ENCODE data around the gene SDR42E2.

- TF ChIP-seq CTCF (IDR thresholded peaks at IDR 0.05 in 4 of 5, conservative IDR thresholded peaks at IDR 0.05 in 1 of 5) (no peak), POLR2A (IDR thresholded peaks at IDR 0.05) (no peak)
These were observed 21.0 kb downstream of the SDR42E2 start for GRCh38 chr16:22183335-22183734.
